GM18505 (cell line): ENCODE measurements around the gene CDIP1.

Experiments
- ATAC-seq: cut with Tn5 transposase; IDR thresholded peaks from one replicate; pipeline ENCODE4 v1.9.1; 2021; ENCODE audit not compliant: unreplicated experiment
- POLR2A ChIP-seq: IDR thresholded peaks from 4 replicates; pipeline ENCODE4 v1.6.1; 2011; ENCODE audit warnings: borderline replicate concordance; ENCODE audit not compliant: insufficient read depth, insufficient read length; ENCODE audit errors: extremely low read depth

CDIP1 gene

DNA sequence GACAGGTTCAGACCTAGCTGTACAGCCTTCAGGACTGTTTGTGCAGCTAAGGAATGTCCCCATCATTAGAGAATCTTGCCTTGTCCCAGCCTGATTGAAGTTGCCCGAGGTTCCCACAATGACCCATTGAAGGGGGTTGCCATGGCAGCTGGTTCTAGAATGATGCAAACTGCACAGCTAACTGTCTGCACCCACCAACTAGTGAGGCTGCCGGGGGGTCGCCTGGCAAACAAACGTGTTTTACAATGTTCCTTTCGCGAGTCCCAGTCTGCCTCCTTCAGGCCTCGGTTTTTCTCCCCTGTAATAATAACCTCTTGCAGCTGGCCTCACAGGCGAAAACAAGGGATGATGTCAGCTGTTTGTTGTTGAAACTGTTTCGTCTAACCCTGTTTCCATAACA, 23.0 kb upstream of the CDIP1 start:
- no peak for TF ChIP-seq POLR2A
- ATAC-seq, result no peak

DNA sequence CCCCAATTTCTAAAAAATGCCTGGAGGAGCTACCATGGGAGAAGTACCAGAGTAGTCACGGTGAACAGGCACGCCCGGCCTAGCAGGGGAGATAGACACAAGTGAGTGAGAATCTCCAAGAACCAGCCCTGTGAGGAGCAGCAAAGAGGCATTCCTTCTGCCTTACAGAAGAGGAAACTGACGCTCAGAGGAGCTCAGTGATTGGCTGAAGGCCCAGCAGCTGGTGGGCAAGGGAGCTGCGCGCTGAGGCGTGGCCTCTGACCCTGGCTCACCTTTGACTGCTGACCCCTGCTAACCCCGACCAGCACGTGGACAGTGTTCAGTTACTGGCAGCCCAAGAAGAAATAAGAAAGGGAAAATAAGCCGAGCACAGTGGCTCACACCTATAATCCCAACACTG, 19.4 kb upstream of the CDIP1 start:
- ATAC-seq, result no peak
- TF ChIP-seq POLR2A, result no peak

DNA sequence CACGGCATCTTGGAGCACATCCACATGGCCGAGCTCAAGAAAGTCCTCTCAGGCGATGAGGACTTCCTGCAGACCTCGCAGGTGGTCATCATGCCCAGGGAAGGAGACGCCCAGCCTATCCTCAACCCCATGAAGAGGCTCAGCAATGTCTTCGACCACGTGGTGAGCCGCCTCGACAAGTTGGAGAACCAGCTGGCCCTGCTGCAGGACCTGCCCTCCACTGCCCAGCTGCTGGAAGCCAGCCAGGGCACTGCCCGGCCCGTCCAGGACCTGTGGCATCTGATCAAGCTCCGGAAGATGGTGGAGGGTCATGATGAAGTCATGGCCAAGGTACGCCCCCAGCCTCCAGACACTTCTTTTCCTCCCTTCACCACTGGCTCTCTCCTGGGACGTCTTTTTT, 18.0 kb upstream of the CDIP1 start:
- ATAC-seq, result no peak
- TF ChIP-seq POLR2A, result no peak

DNA sequence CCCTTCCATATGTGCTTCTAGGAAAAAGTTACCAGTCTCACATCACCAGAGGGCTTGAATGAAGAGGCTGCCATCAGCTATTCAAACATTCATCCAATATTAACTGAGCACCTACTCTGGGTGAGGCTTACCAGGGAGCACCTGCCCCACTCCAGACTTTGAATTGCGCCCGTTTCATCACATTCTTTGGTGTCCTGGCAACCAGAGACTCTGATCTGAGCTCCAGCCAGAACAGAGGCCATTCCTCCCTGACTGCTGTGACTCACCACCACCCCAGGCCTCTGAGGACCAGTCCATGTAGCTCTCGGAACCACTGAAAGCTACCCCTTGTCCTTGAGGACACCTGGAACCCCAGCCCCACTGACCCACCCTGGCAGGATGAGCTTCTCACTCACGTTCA, 17.5 kb upstream of the CDIP1 start, which contains the start of gene C16orf96:
TSS of gene C16orf96 (plus strand) at position 229 of the 400 bp plus-strand sequence. CDS start at position 379, 150 bp downstream.
- TF ChIP-seq POLR2A, result no peak
- no peak for ATAC-seq

DNA sequence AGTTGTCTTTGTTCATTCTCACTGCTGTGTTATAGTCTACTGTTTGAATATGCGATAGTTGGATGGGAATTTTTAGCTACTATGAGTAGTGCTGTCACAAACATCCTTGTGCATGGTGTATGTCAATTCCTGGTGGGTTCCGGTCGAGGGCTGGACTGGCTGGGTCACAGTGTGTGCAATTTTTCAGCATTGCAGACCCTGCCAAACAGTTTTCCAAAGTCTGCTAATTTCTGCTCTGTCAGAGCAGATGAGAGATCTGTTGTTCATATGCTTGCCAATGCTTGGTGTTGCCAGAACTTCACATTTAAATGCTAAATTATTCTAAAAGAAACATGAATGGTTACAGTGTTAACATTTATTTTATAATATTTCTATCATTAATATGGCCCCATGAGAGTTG, 14.0 kb upstream of the CDIP1 start:
- TF ChIP-seq POLR2A, result no peak
- ATAC-seq, result no peak

DNA sequence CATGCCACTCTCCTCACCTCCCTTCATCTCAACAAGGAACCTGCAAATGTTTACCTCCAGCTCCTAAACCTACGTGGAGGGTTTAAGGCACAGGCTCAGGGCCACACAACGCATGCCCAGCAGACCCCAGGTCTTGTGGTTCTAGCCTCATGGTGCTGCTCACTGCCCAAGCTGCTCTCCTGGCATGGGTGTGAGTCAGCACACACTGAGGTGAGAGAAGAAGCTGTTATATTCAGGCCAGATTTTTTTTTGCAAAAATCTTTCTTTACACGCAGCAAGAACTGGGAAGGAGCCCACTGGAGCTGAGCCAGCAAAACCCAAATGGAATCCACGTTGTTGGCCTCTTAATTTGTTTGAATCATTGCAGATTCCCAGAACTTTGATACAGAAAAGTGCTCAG, 12.0 kb upstream of the CDIP1 start:
- no peak for ATAC-seq
- TF ChIP-seq POLR2A, result no peak

DNA sequence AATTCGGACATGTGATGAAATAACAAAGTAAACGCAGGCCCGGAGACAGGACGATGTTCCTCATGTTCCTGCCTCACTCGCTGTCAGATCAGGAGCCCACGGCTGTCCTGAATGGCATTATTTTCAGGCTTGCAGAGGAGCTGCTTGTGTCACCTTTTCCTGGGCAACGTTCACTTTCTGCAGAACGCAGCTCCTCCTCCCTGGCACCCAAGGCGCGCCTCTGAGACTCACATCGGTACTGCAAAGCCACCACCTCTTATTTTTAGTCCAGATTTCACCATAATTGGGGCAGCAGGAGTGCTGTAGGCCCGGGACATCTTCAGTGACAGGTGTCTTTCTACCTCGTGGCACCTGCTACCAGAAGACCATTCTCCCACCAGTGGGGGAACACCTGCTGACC, 9.6 kb upstream of the CDIP1 start:
- no peak for ATAC-seq
- no peak for TF ChIP-seq POLR2A

DNA sequence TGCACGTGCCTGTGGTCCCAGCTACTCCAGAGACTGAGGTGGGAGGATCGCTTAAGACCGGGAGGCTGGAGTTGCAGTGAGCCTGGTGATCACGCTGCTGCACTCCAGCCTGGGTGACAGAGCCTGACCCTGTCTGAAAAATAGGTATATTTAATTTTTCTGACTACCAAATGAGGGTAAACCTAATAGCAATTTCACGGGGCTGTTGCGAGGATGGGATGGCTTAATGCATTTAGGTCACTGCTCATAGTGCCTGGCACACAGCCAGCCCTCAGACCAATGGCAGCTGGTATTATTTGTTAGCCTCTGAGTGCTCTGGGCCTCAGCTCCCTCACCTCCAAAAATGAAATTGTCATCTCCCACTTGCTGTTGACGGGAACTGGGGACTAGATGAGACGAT, 5.9 kb upstream of the CDIP1 start:
- no peak for TF ChIP-seq POLR2A
- no peak for ATAC-seq

DNA sequence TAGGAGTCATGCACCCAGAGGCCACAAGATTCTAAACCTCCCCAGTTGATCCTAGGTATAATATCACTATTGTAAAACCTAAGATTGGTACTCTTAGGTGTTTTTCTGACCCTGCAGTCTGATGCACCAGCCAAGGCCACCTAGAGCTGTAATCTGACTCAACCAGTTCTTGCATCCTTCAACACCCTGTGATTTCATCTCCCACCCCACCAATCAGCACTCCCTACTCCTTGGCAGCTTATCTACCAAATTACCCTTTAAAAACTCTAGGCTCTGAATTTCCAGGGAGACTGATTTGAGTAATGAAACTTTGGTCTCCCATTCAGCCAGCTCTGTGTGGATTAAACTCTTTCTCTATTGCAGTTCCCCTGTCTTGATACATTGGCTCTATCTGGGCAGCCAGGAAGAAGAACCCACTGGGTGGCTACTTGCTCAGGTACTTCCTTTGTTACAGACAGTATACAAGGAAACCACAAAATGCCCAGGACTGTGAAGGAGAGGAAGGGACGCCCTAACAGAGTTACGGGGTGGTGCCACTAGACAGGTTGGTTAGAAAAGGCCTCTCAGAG, 1.2 kb upstream of the CDIP1 start:
- no peak for ATAC-seq

DNA sequence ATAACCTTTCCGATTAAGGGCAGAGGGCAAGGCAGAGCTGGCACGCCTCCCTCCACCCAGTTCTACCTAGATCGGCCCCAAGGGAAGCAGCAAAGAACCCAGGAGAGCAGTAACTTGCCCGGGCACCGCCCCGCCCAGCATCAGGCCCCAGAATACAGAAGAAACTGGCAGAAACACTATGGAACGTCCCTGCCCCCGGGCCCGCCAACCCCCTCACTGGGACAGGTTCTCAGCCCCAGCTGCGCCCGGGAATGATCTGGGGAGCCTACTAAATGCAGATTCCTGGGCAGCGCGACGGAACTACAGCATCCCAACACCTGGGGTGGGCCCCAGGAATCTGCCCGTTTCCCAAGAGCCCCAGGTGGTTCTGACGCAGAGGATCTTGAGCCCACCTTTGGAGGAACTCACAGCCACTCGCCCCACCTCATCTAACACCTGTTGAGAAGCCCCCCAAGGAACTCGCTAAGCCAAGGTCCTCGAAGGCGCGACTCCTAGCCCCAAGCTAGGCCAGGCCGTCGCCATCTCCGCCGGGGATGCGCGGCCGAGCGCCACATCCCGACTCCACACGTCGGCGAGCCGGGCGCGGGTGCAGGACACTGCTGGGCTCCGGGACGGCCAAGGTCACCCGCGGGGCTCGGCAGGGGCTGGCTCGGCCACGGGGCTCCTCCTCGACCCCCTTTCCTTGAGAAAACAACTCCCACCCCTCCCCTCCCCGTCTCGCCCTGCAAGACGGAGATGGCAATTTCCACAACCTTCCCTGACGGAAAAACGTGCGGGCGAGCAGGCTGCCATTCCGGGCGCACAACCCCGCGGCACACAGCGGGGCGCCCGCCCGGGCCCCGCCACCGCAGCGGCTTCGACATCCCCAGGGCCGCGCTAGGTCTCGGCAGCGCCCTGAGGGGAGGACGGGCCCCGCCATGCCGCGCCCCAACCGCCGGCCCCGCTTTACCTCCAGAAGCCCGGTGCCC, 913 bp downstream of the CDIP1 start:
- peak; percentile 13 for ATAC-seq
- TF ChIP-seq POLR2A, result no peak

More for the DNA sequence above, 1.2 kb upstream of the CDIP1 start:
- TF ChIP-seq POLR2A, result no peak

DNA sequence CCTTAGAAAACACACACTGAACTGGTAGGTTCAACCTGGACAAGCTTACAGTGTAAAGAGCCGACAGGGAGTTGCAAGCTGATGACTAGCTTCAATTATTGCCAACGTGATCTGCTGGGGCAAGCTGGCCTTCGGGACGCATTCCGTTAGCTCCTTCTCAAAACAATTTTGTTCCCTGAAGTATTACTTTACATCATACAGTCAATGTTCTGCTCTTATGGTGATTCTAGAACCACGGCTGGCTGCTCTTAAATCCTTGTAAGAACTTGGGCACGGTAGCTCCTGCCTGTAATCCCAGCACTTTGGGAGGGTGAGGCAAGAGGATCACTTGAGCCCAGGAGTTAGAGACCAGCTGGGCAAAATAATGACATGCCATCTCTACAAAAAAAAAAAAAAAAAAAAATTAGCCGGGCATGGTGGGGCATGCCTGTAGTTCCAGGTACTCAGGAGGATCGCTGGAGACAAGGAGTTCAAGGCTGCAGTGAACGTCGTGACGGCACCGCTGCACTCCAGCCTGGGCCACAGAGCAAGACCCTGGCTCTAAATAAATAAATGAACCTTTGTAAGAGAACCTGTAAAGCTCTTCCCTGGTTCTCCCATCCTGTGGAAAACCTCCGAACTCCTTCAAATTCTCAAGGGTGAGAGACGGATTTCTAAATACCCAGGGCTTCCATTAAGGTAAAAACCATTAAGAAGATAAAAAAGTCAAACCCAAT, 2.0 kb downstream of the CDIP1 start:
- ATAC-seq, result no peak
- no peak for TF ChIP-seq POLR2A

DNA sequence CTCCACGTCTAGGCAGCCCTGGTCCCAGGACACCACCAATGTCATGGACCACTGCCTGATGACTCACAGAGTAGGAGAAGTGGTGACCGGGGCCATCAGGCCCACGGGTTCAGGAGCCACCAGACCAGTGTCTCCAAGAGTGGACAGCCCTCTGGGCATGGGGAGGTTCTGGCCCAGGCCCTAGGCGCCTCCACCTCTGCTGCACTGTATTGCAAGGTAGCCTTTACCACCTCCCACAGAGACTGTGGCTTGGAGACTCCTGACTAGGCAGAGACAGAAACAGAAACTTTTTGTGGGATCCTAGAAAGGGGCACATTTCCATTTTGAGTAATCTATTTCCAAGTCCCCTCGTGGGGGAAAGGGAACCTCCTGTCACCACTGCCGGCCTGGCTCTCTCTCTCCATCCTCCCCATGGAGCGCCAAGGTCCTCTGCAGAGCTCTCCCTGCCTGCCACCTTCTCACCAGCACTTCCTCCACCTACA, 2.9 kb downstream of the CDIP1 start:
- TF ChIP-seq POLR2A, result no peak
- no peak for ATAC-seq

DNA sequence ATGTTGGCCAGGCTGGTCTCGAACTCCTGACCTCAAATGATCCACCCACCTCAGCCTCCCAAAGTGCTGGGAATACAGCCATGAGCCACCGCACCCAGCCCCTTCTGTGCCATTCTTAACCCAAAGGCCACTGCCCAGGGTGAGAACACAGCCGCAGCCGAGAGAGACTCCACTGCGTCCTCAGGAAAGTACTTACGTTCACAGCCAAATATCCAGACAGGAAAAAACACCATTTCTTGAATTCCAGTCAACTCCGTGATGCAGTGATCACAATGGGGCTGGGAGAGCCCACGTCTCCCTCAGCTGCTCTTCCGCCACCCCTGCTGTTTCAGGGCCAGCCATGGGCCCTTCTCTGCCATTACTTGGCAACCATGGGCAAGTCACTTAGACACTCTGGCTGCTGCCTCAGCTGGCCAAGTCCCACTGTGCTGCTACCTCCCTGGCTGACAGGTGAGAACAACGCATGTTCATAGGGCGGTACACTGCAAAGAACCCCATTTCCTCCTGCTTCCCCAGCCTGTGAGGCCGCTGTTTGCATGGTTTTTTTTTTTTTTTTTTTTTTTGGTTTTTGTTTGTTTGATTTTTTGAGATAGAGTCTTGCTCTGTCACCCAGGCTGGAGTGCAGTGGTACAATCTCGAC, 4.3 kb downstream of the CDIP1 start:
- TF ChIP-seq POLR2A, result no peak
- no peak for ATAC-seq
